GM23338 (cell line): Measurements from ENCODE around the gene FDX1. TPM values are rescaled to one million over a fixed set of nuclear protein-coding genes. Genes with fewer than 3 reads are reported as not detected.
A peak's percentile ranks its signal among the peaks of the same experiment; 100 is the strongest.

Source experiments
- ATAC-seq: fragments of 200-7000 bp; cut with Tn5 transposase; 3 replicates; pipeline ENCODE4 v1.9.1; 2020
- DNase-seq: peaks from one replicate; pipeline ENCODE4 v3.0.0-alpha.2; 2015; ENCODE audit warnings: low spot score
- H2AFZ ChIP-seq: fragments of 200-600 bp; sonication (generic); 2 replicates; pipeline ENCODE4 v1.8.0; 2016; ENCODE audit warnings: antibody characterized with exemption, mild to moderate bottlenecking, moderate library complexity
- H3F3A ChIP-seq: fragments of 200-600 bp; sonication (generic); replicated peaks from 2 replicates; pipeline ENCODE4 v1.8.0; 2017; ENCODE audit warnings: antibody characterized with exemption, mixed run types, low read depth
- H3K27ac ChIP-seq: fragments of 200-600 bp; sonication (generic); 2 replicates; pipeline ENCODE4 v1.6.1; 2016; ENCODE audit warnings: low read depth
- H3K27me3 ChIP-seq: fragments of 200-600 bp; sonication (generic); 2 replicates; pipeline ENCODE4 v1.8.0; 2016; ENCODE audit warnings: mild to moderate bottlenecking, mixed run types, moderate library complexity; ENCODE audit not compliant: insufficient read depth
- H3K36me3 ChIP-seq: fragments of 200-600 bp; sonication (generic); 2 replicates; pipeline ENCODE4 v1.8.0; 2016; ENCODE audit warnings: mild to moderate bottlenecking; ENCODE audit not compliant: insufficient read depth
- H3K4me1 ChIP-seq: fragments of 200-600 bp; sonication (generic); 2 replicates; pipeline ENCODE4 v1.8.0; 2016; ENCODE audit warnings: mild to moderate bottlenecking, moderate library complexity; ENCODE audit not compliant: insufficient read depth
- H3K4me2 ChIP-seq: fragments of 200-600 bp; sonication (generic); 2 replicates; pipeline ENCODE4 v1.7.1; 2017; ENCODE audit warnings: mixed run types
- H3K4me3 ChIP-seq: fragments of 200-600 bp; sonication (generic); 2 replicates; pipeline ENCODE4 v1.6.1; 2016; ENCODE audit warnings: mixed run types
- H3K79me2 ChIP-seq: fragments of 200-600 bp; sonication (generic); replicated peaks from 2 replicates; pipeline ENCODE4 v1.8.0; 2017; ENCODE audit warnings: mild to moderate bottlenecking; ENCODE audit not compliant: insufficient read depth
- H3K9me2 ChIP-seq: fragments of 200-600 bp; sonication (generic); 2 replicates; pipeline ENCODE4 v1.8.0; 2017; ENCODE audit not compliant: insufficient read depth
- H4K20me1 ChIP-seq: fragments of 200-600 bp; sonication (generic); replicated peaks from 2 replicates; pipeline ENCODE4 v1.8.0; 2017; ENCODE audit warnings: mild to moderate bottlenecking; ENCODE audit not compliant: insufficient read depth
- H3K27ac Mint-ChIP-seq: 2 replicates; pipeline ENCODE4 v1.8.0; 2020; ENCODE audit warnings: inconsistent platforms, mild to moderate bottlenecking, moderate library complexity, mixed read lengths
- H3K27me3 Mint-ChIP-seq: 3 replicates; pipeline ENCODE4 v1.8.0; 2022; ENCODE audit warnings: low read depth, mild to moderate bottlenecking, moderate library complexity, mixed read lengths, inconsistent platforms; ENCODE audit not compliant: insufficient read depth, poor library complexity
- H3K36me3 Mint-ChIP-seq: 3 replicates; pipeline ENCODE4 v1.8.0; 2021; ENCODE audit warnings: low read depth, mild to moderate bottlenecking, inconsistent platforms, moderate library complexity, mixed read lengths
- H3K4me1 Mint-ChIP-seq: 3 replicates; pipeline ENCODE4 v1.8.0; 2020; ENCODE audit warnings: mild to moderate bottlenecking, inconsistent platforms, mixed read lengths
- H3K4me3 Mint-ChIP-seq: 3 replicates; pipeline ENCODE4 v1.8.0; 2021; ENCODE audit warnings: moderate library complexity, mild to moderate bottlenecking, inconsistent platforms, mixed read lengths
- H3K9me3 Mint-ChIP-seq: 3 replicates; pipeline ENCODE4 v1.8.0; 2020; ENCODE audit warnings: moderate library complexity, mild to moderate bottlenecking, inconsistent platforms, mixed read lengths
- EZH2phosphoT487 ChIP-seq: fragments of 200-600 bp; sonication (generic); IDR thresholded peaks from one replicate; pipeline ENCODE4 v1.8.1; 2018; ENCODE audit warnings: antibody characterized with exemption; ENCODE audit not compliant: unreplicated experiment
- JUNB ChIP-seq: IDR thresholded peaks from one replicate; pipeline ENCODE4 v1.6.1; 2016; ENCODE audit warnings: antibody characterized with exemption; ENCODE audit not compliant: unreplicated experiment
- NANOG ChIP-seq: IDR thresholded peaks from 2 replicates; pipeline ENCODE4 v1.6.1; 2016; ENCODE audit warnings: antibody characterized with exemption, borderline replicate concordance
- POLR2AphosphoS5 ChIP-seq: IDR thresholded peaks from 2 replicates; pipeline ENCODE4 v1.6.1; 2016; ENCODE audit warnings: antibody characterized with exemption, low read depth
- STAT1 ChIP-seq: IDR thresholded peaks from one replicate; pipeline ENCODE4 v1.6.1; 2016; ENCODE audit warnings: antibody characterized with exemption; ENCODE audit not compliant: unreplicated experiment
- ZNF114 ChIP-seq: fragments of 250-450 bp; sonication (Bioruptor Pico); IDR thresholded peaks from 2 replicates; pipeline ENCODE4 v1.5.0; 2020; ENCODE audit warnings: mild to moderate bottlenecking, moderate library complexity
- polyA plus RNA-seq: library from polyadenylated mRNA; unstranded; fragments of >200 nt; fragmentation: Nextera tagmentation; extraction: Ambion mirVana; gene quantifications from 2 replicates; pipeline ENCODE4 v1.2.1, GENCODE V29; 2016
- total RNA-seq: library from RNA; depleted of rRNA; stranded (reverse); fragments of >200 nt; shearing (Covaris generic); gene quantifications from 2 replicates; pipeline ENCODE4 v1.2.3, GENCODE V29; 2014
- TF ChIP-seq, protein P1 (sequence below): fragments of 250-450 bp; sonication (Bioruptor Pico); IDR thresholded peaks from 2 replicates; pipeline ENCODE4 v1.5.0; 2020; ENCODE audit warnings: mild to moderate bottlenecking, moderate library complexity
- TF ChIP-seq, protein P2 (sequence below), 2 experiments: fragments of 200-600 bp in 1 of 2; sonication (generic) in 1 of 2; conservative IDR thresholded peaks; 2 replicates each; pipeline versions ENCODE4 v1.5.1 to v1.6.1; 2016 to 2017; ENCODE audit warnings: antibody characterized with exemption in 2 of 2, low read depth in 2 of 2, mild to moderate bottlenecking in 2 of 2, moderate library complexity in 1 of 2

The FDX1 gene
- total and polyA plus RNA-seq, 2 experiments from 2014 or later, result 11.1 to 15.9 TPM

- TF ChIP-seq STAT1, result no peak
- no peak for TF ChIP-seq JUNB
Observed at GRCh38 chr11:110490886-110491285, 61.1 kb downstream of the FDX1 start (continued).

DNA sequence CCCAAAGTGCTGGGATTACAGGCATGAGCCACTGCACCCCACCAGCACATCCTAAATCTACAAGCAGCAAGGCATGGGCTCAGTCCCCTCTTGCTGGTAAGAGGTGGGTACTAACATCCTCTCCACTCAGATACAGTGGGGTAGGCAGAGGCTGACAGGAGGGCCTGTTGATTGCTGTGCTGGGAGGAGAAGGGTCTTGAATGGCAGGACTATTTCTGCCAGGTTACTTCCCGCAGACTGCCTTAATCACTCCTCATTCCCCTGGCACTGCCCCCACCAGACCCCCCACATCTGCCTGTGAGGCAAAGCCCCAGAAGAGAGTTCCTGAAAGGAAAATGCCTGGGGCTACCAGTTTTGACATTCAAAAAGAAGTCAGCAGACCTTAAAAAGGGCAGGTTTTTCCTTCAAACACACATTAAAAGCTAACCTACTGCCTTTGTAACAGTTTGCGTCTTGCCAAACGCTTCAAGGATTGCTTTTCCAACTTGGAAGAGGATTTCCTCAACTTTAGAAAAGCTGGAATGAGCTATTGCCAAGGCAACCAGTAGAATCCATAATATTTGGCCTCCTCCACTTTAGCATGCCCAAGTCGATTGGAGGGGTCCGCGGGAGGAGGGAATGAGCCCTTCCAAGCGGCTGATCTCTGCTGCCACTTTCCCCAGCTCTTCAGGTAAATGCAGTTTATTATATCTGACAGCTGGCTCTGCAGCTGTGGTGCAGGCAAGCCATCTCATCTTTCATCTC lies 62.0 kb downstream of the FDX1 start:
- DNase-seq, result no peak
- Histone ChIP-seq H3K79me2 (no peaks in the 10 kb centered on the region), H2AFZ (peak overlapping the region; percentile 52; the same call in 1 of the 2 replicates)

DNA sequence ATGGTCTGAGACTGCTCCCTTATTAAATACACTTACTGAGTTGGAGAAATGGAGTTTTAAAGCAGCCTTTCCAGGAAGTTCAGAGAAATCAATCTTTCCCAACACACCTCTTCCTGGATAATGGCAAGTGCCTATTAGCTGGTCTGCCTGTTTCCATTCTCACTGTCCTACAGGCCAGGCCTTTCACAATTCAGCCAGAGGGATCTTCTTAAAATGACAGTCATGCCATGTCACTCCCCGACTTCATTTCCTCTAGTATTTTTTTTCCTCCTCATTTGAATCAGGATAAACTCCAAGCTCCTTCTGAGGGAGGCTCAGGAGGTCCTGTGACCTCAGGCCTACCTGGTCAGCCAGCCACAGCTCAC lies 62.6 kb downstream of the FDX1 start:
- no peaks in the 10 kb centered on the region for H4K20me1 ChIP-seq
- Mint-ChIP-seq H3K4me1 (no peaks in the 10 kb centered on the region; the same call in 2 of the 3 replicates), H3K36me3 (0 out of 3 replicates have a peak, but pooled peaks cover 3% of the 10 kb centered on the region), H3K4me3 (no peak overlapping the region), H3K9me3 (peaks cover 3% of the 10 kb centered on the region; the same call in 2 of the 3 replicates), H3K27me3 (peaks cover 3% of the 10 kb centered on the region), H3K27ac (no peak overlapping the region)
- H2AFZ ChIP-seq, result peak overlapping the region; percentile 52; the same call in 1 of the 2 replicates
- no peaks in the 10 kb centered on the region for H3F3A ChIP-seq
- H3K4me2 ChIP-seq, result no peak overlapping the region
- no peak overlapping the region for H3K4me3 ChIP-seq
- no peaks in the 10 kb centered on the region for H3K27me3 ChIP-seq
- peaks cover 3% of the 10 kb centered on the region; the same call in 1 of the 2 replicates for H3K9me2 ChIP-seq
- no peak for DNase-seq
- H3K4me1 ChIP-seq, result no peaks in the 10 kb centered on the region
- H3K36me3 ChIP-seq, result no peaks in the 10 kb centered on the region
- H3K79me2 ChIP-seq, result no peaks in the 10 kb centered on the region
- no peak for ATAC-seq
- H3K27ac ChIP-seq, result no peak overlapping the region
- TF ChIP-seq EZH2phosphoT487, result no peak
- TF ChIP-seq, protein P1, sequence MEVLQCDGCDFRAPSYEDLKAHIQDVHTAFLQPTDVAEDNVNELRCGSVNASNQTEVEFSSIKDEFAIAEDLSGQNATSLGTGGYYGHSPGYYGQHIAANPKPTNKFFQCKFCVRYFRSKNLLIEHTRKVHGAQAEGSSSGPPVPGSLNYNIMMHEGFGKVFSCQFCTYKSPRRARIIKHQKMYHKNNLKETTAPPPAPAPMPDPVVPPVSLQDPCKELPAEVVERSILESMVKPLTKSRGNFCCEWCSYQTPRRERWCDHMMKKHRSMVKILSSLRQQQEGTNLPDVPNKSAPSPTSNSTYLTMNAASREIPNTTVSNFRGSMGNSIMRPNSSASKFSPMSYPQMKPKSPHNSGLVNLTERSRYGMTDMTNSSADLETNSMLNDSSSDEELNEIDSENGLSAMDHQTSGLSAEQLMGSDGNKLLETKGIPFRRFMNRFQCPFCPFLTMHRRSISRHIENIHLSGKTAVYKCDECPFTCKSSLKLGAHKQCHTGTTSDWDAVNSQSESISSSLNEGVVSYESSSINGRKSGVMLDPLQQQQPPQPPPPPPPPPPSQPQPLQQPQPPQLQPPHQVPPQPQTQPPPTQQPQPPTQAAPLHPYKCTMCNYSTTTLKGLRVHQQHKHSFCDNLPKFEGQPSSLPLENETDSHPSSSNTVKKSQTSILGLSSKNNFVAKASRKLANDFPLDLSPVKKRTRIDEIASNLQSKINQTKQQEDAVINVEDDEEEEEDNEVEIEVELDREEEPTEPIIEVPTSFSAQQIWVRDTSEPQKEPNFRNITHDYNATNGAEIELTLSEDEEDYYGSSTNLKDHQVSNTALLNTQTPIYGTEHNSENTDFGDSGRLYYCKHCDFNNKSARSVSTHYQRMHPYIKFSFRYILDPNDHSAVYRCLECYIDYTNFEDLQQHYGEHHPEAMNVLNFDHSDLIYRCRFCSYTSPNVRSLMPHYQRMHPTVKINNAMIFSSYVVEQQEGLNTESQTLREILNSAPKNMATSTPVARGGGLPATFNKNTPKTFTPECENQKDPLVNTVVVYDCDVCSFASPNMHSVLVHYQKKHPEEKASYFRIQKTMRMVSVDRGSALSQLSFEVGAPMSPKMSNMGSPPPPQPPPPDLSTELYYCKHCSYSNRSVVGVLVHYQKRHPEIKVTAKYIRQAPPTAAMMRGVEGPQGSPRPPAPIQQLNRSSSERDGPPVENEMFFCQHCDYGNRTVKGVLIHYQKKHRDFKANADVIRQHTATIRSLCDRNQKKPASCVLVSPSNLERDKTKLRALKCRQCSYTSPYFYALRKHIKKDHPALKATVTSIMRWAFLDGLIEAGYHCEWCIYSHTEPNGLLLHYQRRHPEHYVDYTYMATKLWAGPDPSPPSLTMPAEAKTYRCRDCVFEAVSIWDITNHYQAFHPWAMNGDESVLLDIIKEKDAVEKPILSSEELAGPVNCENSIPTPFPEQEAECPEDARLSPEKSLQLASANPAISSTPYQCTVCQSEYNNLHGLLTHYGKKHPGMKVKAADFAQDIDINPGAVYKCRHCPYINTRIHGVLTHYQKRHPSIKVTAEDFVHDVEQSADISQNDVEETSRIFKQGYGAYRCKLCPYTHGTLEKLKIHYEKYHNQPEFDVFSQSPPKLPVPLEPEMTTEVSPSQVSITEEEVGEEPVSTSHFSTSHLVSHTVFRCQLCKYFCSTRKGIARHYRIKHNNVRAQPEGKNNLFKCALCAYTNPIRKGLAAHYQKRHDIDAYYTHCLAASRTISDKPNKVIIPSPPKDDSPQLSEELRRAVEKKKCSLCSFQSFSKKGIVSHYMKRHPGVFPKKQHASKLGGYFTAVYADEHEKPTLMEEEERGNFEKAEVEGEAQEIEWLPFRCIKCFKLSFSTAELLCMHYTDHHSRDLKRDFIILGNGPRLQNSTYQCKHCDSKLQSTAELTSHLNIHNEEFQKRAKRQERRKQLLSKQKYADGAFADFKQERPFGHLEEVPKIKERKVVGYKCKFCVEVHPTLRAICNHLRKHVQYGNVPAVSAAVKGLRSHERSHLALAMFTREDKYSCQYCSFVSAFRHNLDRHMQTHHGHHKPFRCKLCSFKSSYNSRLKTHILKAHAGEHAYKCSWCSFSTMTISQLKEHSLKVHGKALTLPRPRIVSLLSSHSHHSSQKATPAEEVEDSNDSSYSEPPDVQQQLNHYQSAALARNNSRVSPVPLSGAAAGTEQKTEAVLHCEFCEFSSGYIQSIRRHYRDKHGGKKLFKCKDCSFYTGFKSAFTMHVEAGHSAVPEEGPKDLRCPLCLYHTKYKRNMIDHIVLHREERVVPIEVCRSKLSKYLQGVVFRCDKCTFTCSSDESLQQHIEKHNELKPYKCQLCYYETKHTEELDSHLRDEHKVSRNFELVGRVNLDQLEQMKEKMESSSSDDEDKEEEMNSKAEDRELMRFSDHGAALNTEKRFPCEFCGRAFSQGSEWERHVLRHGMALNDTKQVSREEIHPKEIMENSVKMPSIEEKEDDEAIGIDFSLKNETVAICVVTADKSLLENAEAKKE (CRISPR knock-in tag), result no peak
- TF ChIP-seq POLR2AphosphoS5, result no peak
- TF ChIP-seq NANOG, result no peak
- no peak for TF ChIP-seq STAT1

More for the DNA sequence above, 62.0 kb downstream of the FDX1 start:
- H3K27me3 Mint-ChIP-seq, result peaks cover 3% of the 10 kb centered on the region
- no peak overlapping the region for H3K4me3 ChIP-seq
- no peak overlapping the region for H3K4me2 ChIP-seq
- H3K27ac Mint-ChIP-seq, result no peak overlapping the region
- peak; percentile 31; the same call in 1 of the 3 replicates for ATAC-seq
- peaks cover 3% of the 10 kb centered on the region; the same call in 2 of the 3 replicates for H3K9me3 Mint-ChIP-seq
- no peak overlapping the region for H3K4me3 Mint-ChIP-seq
- H3K9me2 ChIP-seq, result peaks cover 3% of the 10 kb centered on the region; the same call in 1 of the 2 replicates
- H3F3A ChIP-seq, result no peaks in the 10 kb centered on the region
- H3K36me3 Mint-ChIP-seq, result 0 out of 3 replicates have a peak, but pooled peaks cover 3% of the 10 kb centered on the region
- no peaks in the 10 kb centered on the region for H3K4me1 Mint-ChIP-seq
- H3K36me3 ChIP-seq, result no peaks in the 10 kb centered on the region
- no peaks in the 10 kb centered on the region for H3K4me1 ChIP-seq
- no peak overlapping the region for H3K27ac ChIP-seq
- TF ChIP-seq ZNF114 (CRISPR knock-in tag), result no peak
- TF ChIP-seq, protein P2, sequence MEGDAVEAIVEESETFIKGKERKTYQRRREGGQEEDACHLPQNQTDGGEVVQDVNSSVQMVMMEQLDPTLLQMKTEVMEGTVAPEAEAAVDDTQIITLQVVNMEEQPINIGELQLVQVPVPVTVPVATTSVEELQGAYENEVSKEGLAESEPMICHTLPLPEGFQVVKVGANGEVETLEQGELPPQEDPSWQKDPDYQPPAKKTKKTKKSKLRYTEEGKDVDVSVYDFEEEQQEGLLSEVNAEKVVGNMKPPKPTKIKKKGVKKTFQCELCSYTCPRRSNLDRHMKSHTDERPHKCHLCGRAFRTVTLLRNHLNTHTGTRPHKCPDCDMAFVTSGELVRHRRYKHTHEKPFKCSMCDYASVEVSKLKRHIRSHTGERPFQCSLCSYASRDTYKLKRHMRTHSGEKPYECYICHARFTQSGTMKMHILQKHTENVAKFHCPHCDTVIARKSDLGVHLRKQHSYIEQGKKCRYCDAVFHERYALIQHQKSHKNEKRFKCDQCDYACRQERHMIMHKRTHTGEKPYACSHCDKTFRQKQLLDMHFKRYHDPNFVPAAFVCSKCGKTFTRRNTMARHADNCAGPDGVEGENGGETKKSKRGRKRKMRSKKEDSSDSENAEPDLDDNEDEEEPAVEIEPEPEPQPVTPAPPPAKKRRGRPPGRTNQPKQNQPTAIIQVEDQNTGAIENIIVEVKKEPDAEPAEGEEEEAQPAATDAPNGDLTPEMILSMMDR (conservative IDR thresholded peaks at IDR 0.05; ENCODE audit: low read depth in 2 of 2), result no peak
- no peaks in the 10 kb centered on the region for H4K20me1 ChIP-seq
- no peaks in the 10 kb centered on the region for H3K27me3 ChIP-seq
